ENCODE data around the gene TEX261. TPM values are rescaled to one million over a fixed set of nuclear protein-coding genes. Genes with fewer than 3 reads are reported as not detected.

TEX261 gene
- total and polyA plus RNA-seq, 2 donors (not counting 3 experiments of a cell fraction or from before 2014, with no cell fraction given) = 71.2 to 98.1 TPM

- POLR2A ChIA-PET = no interaction called here
- Histone ChIP-seq H3K79me2 (ENCODE audit: control insufficient read depth, insufficient read depth, low read length) (peaks cover 19% of the 10 kb centered on the region), H3K27me3 (ENCODE audit: control insufficient read depth in 2 of 2, insufficient read depth in 2 of 2, low read length in 2 of 2) (no peaks in the 10 kb centered on the region), H3K27ac (ENCODE audit: insufficient read depth, low read depth, low read length) (no peak overlapping the region), H3K4me1 (ENCODE audit: control insufficient read depth, extremely low read depth, insufficient read depth, low read length) (peaks cover 17% of the 10 kb centered on the region), H3K4me3 (replicated peaks in 1 of 3; ENCODE audit: insufficient read depth in 1 of 3, low read depth in 1 of 3, low read length in 3 of 3) (no peak overlapping the region), H3K4me2 (ENCODE audit: insufficient read depth, low read length) (no peak overlapping the region), H3K9ac (replicated peaks; ENCODE audit: extremely low read depth, insufficient read depth, low read length) (no peak overlapping the region), H2AFZ (ENCODE audit: low read depth, low read length) (no peak overlapping the region), H3K9me3 (replicated peaks; ENCODE audit: control insufficient read depth, insufficient read depth, low read length) (no peaks in the 10 kb centered on the region), H3K36me3 (ENCODE audit: control insufficient read depth in 2 of 2, extremely low read depth in 1 of 2, insufficient read depth in 2 of 2, low read length in 2 of 2) (peaks cover 4 to 28% of the 10 kb centered on the region in 2 experiments), H4K20me1 (replicated peaks; ENCODE audit: control insufficient read depth, extremely low read depth, insufficient read depth, low read length) (no peaks in the 10 kb centered on the region), H3K9me1 (replicated peaks; ENCODE audit: control insufficient read depth, extremely low read depth, insufficient read depth, low read length) (no peaks in the 10 kb centered on the region)
- FAIRE-seq = no peak
- intact Hi-C loops (cut with micrococcal nuclease) (loop anchor here (5.0 kb wide), 1 partner anchor 142 kb away; the partner anchor contains the start of genes MCEE and MPHOSPH10), dilution Hi-C loops (cut with MboI; ENCODE audit: extremely low pct_ligation_motif_present, low sequenced_read_pairs) (no loop called here)
- CTCF ChIA-PET = interaction anchor here (1.1 kb wide), 1 partner anchor 11 kb away, joined by 6 read pairs; no protein-coding TSS in a partner anchor
- no peak for TF ChIP-seq POLR2AphosphoS5 (IDR thresholded peaks at IDR 0.05; ENCODE audit: insufficient read depth, low read depth, low read length)
- TF ChIP-seq MAX (IDR thresholded peaks at IDR 0.05; ENCODE audit: insufficient read depth, insufficient read length) = no peak
- no peak for TF ChIP-seq POLR2A (IDR thresholded peaks at IDR 0.05; ENCODE audit: low read depth, low read length)
- no peak for TF ChIP-seq GATA2 (IDR thresholded peaks at IDR 0.05; ENCODE audit: insufficient read depth, insufficient read length, low read depth, low read length)
- no peak for TF ChIP-seq FOS (IDR thresholded peaks at IDR 0.05; ENCODE audit: borderline replicate concordance, insufficient read depth, low read length)
- no peak for DNase-seq (ENCODE audit: low read depth, low spot score)
- no TSS peak for BruUV-seq (replicated peaks)
Observed at GRCh38 chr2:70990216-70990615, 4.5 kb downstream of the TEX261 start.

- Histone ChIP-seq H3K79me2 (ENCODE audit: control insufficient read depth, insufficient read depth, low read length) (peaks cover 13% of the 10 kb centered on the region), H3K36me3 (ENCODE audit: control insufficient read depth in 2 of 2, extremely low read depth in 1 of 2, insufficient read depth in 2 of 2, low read length in 2 of 2) (peaks cover 4 to 28% of the 10 kb centered on the region in 2 experiments), H3K27me3 (ENCODE audit: control insufficient read depth in 2 of 2, insufficient read depth in 2 of 2, low read length in 2 of 2) (no peaks in the 10 kb centered on the region), H2AFZ (ENCODE audit: low read depth, low read length) (no peak overlapping the region), H3K9ac (replicated peaks; ENCODE audit: extremely low read depth, insufficient read depth, low read length) (no peak overlapping the region), H3K9me3 (replicated peaks; ENCODE audit: control insufficient read depth, insufficient read depth, low read length) (no peaks in the 10 kb centered on the region), H3K27ac (ENCODE audit: insufficient read depth, low read depth, low read length) (no peak overlapping the region), H3K4me3 (replicated peaks in 1 of 3; ENCODE audit: insufficient read depth in 1 of 3, low read depth in 1 of 3, low read length in 3 of 3) (no peak overlapping the region), H3K4me2 (ENCODE audit: insufficient read depth, low read length) (no peak overlapping the region), H3K4me1 (ENCODE audit: control insufficient read depth, extremely low read depth, insufficient read depth, low read length) (peaks cover 12% of the 10 kb centered on the region), H4K20me1 (replicated peaks; ENCODE audit: control insufficient read depth, extremely low read depth, insufficient read depth, low read length) (no peaks in the 10 kb centered on the region), H3K9me1 (replicated peaks; ENCODE audit: control insufficient read depth, extremely low read depth, insufficient read depth, low read length) (no peaks in the 10 kb centered on the region)
- dilution Hi-C loops (cut with MboI; ENCODE audit: extremely low pct_ligation_motif_present, low sequenced_read_pairs) (no loop called here), intact Hi-C loops (cut with micrococcal nuclease) (no loop called here)
- no peak for DNase-seq (ENCODE audit: low read depth, low spot score)
- FAIRE-seq = no peak
- TF ChIP-seq MYC (IDR thresholded peaks at IDR 0.05; ENCODE audit: low read depth, low read length) = no peak
- no peak for TF ChIP-seq GATA2 (IDR thresholded peaks at IDR 0.05; ENCODE audit: insufficient read depth, insufficient read length, low read depth, low read length)
- TF ChIP-seq FOS (IDR thresholded peaks at IDR 0.05; ENCODE audit: borderline replicate concordance, insufficient read depth, low read length) = no peak
- TF ChIP-seq JUN (IDR thresholded peaks at IDR 0.05; ENCODE audit: borderline replicate concordance, insufficient read depth, insufficient read length, low read depth) = no peak
- no peak for TF ChIP-seq POLR2A (IDR thresholded peaks at IDR 0.05; ENCODE audit: low read depth, low read length)
- TF ChIP-seq EZH2 (IDR thresholded peaks at IDR 0.05; ENCODE audit: borderline replicate concordance, low read depth, low read length, severe bottlenecking) = no peak
- no peak for TF ChIP-seq MAX (IDR thresholded peaks at IDR 0.05; ENCODE audit: insufficient read depth, insufficient read length)
- no peak for TF ChIP-seq POLR2AphosphoS5 (IDR thresholded peaks at IDR 0.05; ENCODE audit: insufficient read depth, low read depth, low read length)
- TF ChIP-seq CTCF (IDR thresholded peaks at IDR 0.05; ENCODE audit: extremely low read depth in 1 of 2, insufficient read depth in 1 of 2, low read depth in 1 of 2, low read length in 2 of 2) = no peak
- ChIA-PET POLR2A (no interaction called here), CTCF (interaction anchor here (1.1 to 1.7 kb wide), 1 partner anchor 12 kb away, joined by 5 to 6 read pairs; no protein-coding TSS in a partner anchor)
- BruUV-seq (replicated peaks) = no TSS peak
Observed at GRCh38 chr2:70988726-70989648, 5.7 kb downstream of the TEX261 start.

Data from endothelial cell of umbilical vein (primary cell).